Hematopoietic multipotent progenitor cell treated with erythropoietin and hydrocortisone succinate and interleukin-3 and kit ligand, for 4 days (in vitro differentiated cells): ENCODE results near the gene SPATA31D4.
"Not testable (repeated sequence)": the region's sequence is repeated elsewhere in the genome, so short reads cannot be mapped to it uniquely, and the experiment has no call there.

Source experiments
- DNase-seq: peaks from one replicate; pipeline ENCODE4 v3.0.0-alpha.2; 2015

Gene SPATA31D4

GRCh38 chr9:81928305-81928704 is at the start of gene SPATA31D4:
Gene SPATA31D4, plus strand, starts transcription at chr9:81928428. Its CDS starts 86 bp downstream, at chr9:81928514.
- DNase-seq: not testable (repeated sequence)

- no peak for DNase-seq
Observed at GRCh38 chr9:81878530-81878929, 49.7 kb upstream of the SPATA31D4 start.

GRCh38 chr9:81879501-81879916 is 48.7 kb upstream of the SPATA31D4 start:
- DNase-seq: no peak

GRCh38 chr9:81885602-81886001 is 42.6 kb upstream of the SPATA31D4 start:
- DNase-seq: no peak

GRCh38 chr9:81886665-81887064 is 41.6 kb upstream of the SPATA31D4 start:
- no peak for DNase-seq

GRCh38 chr9:81890104-81890503 is 38.1 kb upstream of the SPATA31D4 start:
- no peak for DNase-seq

GRCh38 chr9:81892440-81892839 is 35.8 kb upstream of the SPATA31D4 start:
- no peak for DNase-seq

GRCh38 chr9:81893929-81894328 is 34.3 kb upstream of the SPATA31D4 start:
- no peak for DNase-seq

- DNase-seq: no peak
Observed at GRCh38 chr9:81894891-81895290, 33.3 kb upstream of the SPATA31D4 start.

GRCh38 chr9:81896070-81896469 is 32.2 kb upstream of the SPATA31D4 start:
- no peak for DNase-seq

- no peak for DNase-seq
Observed at GRCh38 chr9:81898851-81899250, 29.4 kb upstream of the SPATA31D4 start.

GRCh38 chr9:81902196-81902595 is 26.0 kb upstream of the SPATA31D4 start:
- DNase-seq: no peak

GRCh38 chr9:81902626-81903025 is 25.6 kb upstream of the SPATA31D4 start:
- no peak for DNase-seq

GRCh38 chr9:81906671-81907070 is 21.6 kb upstream of the SPATA31D4 start:
- DNase-seq: no peak

GRCh38 chr9:81912135-81912534 is 16.1 kb upstream of the SPATA31D4 start:
- DNase-seq: no peak

GRCh38 chr9:81915801-81916505 is 12.3 kb upstream of the SPATA31D4 start:
- DNase-seq: no peak

- DNase-seq: not testable (repeated sequence)
Observed at GRCh38 chr9:81918507-81918906, 9.7 kb upstream of the SPATA31D4 start.

GRCh38 chr9:81930147-81930546 is 1.9 kb downstream of the SPATA31D4 start:
- DNase-seq: not testable (repeated sequence)

- not testable (repeated sequence) for DNase-seq
Observed at GRCh38 chr9:81933547-81933946, 5.3 kb downstream of the SPATA31D4 start.

- DNase-seq: not testable (repeated sequence)
Observed at GRCh38 chr9:81943393-81943792, 15.2 kb downstream of the SPATA31D4 start, which contains the start of gene SPATA31D3. Gene SPATA31D3, plus strand, starts transcription at chr9:81943500. Its CDS starts 86 bp downstream, at chr9:81943586.

GRCh38 chr9:81948650-81949049 is 20.4 kb downstream of the SPATA31D4 start:
- not testable (repeated sequence) for DNase-seq

- no peak for DNase-seq
Observed at GRCh38 chr9:81953096-81953495, 24.9 kb downstream of the SPATA31D4 start.

- DNase-seq: no peak
Observed at GRCh38 chr9:81955625-81956024, 27.4 kb downstream of the SPATA31D4 start.

- no peak for DNase-seq
Observed at GRCh38 chr9:81964218-81965171, 36.3 kb downstream of the SPATA31D4 start.
